Caco-2 (cell line): ENCODE measurements around the gene ABHD4. TPM values are rescaled to one million over a fixed set of nuclear protein-coding genes. Genes with fewer than 3 reads are reported as not detected.

Experiments used
- BruUV-seq: library from RNA; stranded (reverse); fragments of 400-500 nt; replicated peaks from 2 replicates; lab custom pipeline; 2021; lab: Mats Ljungman, UMichigan
- CTCF ChIA-PET: fragments of 300-600 bp; sonication (Branson Sonifier 250); formaldehyde crosslinking; loops from one replicate; lab custom pipeline; 2022; ENCODE audit warnings: antibody characterized with exemption; lab: Charles Lee
- POLR2A ChIA-PET: fragments of 300-600 bp; sonication (Branson Sonifier 250); formaldehyde crosslinking; loops from one replicate; lab custom pipeline; 2022; ENCODE audit warnings: antibody characterized with exemption; lab: Charles Lee
- DNase-seq, 2 experiments: peaks; one replicate each; pipeline versions ENCODE4 v3.0.0 to v3.0.0-alpha.2; 2020 to 2022
- H3K27me3 ChIP-seq: replicated peaks from 2 replicates; pipeline ENCODE4 v1.6.0; 2011; ENCODE audit warnings: low read length; ENCODE audit not compliant: control insufficient read depth, insufficient read depth
- H3K36me3 ChIP-seq: 2 replicates; pipeline ENCODE4 v1.5.1; 2011; ENCODE audit warnings: low read length; ENCODE audit not compliant: control insufficient read depth, insufficient read depth
- H3K4me1 ChIP-seq: fragments of 250-450 bp; sonication (Bioruptor Pico); 2 replicates; pipeline ENCODE4 v1.5.1; 2020; ENCODE audit warnings: mild to moderate bottlenecking
- H3K4me3 ChIP-seq: 2 replicates; pipeline ENCODE4 v1.5.1; 2011; ENCODE audit warnings: low read depth, mild to moderate bottlenecking, control low read depth, low read length
- H3K9me3 ChIP-seq: fragments of 250-450 bp; sonication (Bioruptor Pico); 2 replicates; pipeline ENCODE4 v1.5.1; 2020; ENCODE audit warnings: mild to moderate bottlenecking, moderate library complexity
- H3K27ac Mint-ChIP-seq: one replicate; pipeline ENCODE4 v1.8.0; 2022; ENCODE audit warnings: mixed read lengths; ENCODE audit not compliant: unreplicated experiment
- H3K27me3 Mint-ChIP-seq: one replicate; pipeline ENCODE4 v1.8.0; 2022; ENCODE audit warnings: mixed read lengths; ENCODE audit not compliant: insufficient read depth, unreplicated experiment
- H3K36me3 Mint-ChIP-seq: one replicate; pipeline ENCODE4 v1.8.0; 2022; ENCODE audit warnings: mild to moderate bottlenecking, mixed read lengths; ENCODE audit not compliant: insufficient read depth, unreplicated experiment
- H3K4me1 Mint-ChIP-seq: one replicate; pipeline ENCODE4 v1.8.0; 2022; ENCODE audit warnings: low read depth, mixed read lengths; ENCODE audit not compliant: unreplicated experiment
- H3K4me3 Mint-ChIP-seq: one replicate; pipeline ENCODE4 v1.8.0; 2022; ENCODE audit warnings: mild to moderate bottlenecking, moderate library complexity, mixed read lengths; ENCODE audit not compliant: unreplicated experiment
- H3K9me3 Mint-ChIP-seq: one replicate; pipeline ENCODE4 v1.8.0; 2022; ENCODE audit warnings: mixed read lengths; ENCODE audit not compliant: unreplicated experiment
- intact Hi-C: fragments of 100-400 bp; cut with micrococcal nuclease; formaldehyde crosslinking; loops from one replicate; pipeline ENCODE4 v1.10.0; 2022; ENCODE audit not compliant: unreplicated experiment
- total RNA-seq: library from RNA; stranded (reverse); gene quantifications from 2 replicates; pipeline ENCODE4 v1.2.3, GENCODE V29; 2022
- TF ChIP-seq, protein P1 (sequence below), 2 experiments: fragments of 200-600 bp in 1 of 2; IDR thresholded peaks; 1 replicate in 1 of 2; 2 replicates in 1 of 2; pipeline versions ENCODE4 v1.5.1 to v1.8.0; 2011 to 2022; ENCODE audit warnings: antibody characterized with exemption in 1 of 2, control low read depth in 1 of 2, inconsistent platforms in 1 of 2, low read depth in 1 of 2, low read length in 1 of 2, mild to moderate bottlenecking in 1 of 2, moderate library complexity in 1 of 2; ENCODE audit not compliant: insufficient read depth in 1 of 2, severe bottlenecking in 1 of 2, unreplicated experiment in 1 of 2

Gene ABHD4
- total RNA-seq, 1 experiment from 2014 or later = 73.5 TPM

DNA sequence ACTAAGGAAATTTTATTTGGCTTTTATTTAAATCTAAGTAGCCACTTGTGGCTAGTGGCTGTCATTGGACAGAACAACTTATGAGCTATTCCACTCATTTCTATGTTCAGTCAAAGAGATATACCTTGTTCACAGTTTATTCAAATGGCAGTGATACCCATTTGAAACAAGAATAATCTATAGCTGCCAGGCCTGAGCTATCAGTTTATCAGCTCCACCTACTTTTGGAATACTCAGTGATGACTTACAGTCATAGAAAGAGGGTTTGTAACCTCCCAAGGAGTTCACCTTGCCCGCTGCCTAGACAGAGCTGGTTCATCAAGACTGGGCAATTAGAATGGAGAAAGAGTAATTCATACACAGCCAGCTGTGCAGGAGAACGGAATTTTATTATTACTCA, 4.5 kb upstream of the ABHD4 start:
- ChIA-PET POLR2A (no interaction called here), CTCF (no interaction called here)
- H3K4me3 ChIP-seq = no peak overlapping the region
- no peaks in the 10 kb centered on the region for H3K9me3 ChIP-seq
- Mint-ChIP-seq H3K4me3 (no peak overlapping the region), H3K9me3 (no peaks in the 10 kb centered on the region), H3K36me3 (peaks cover 10% of the 10 kb centered on the region), H3K27me3 (no peaks in the 10 kb centered on the region), H3K4me1 (no peaks in the 10 kb centered on the region), H3K27ac (no peak overlapping the region)
- no TSS peak for BruUV-seq
- peaks cover 17% of the 10 kb centered on the region for H3K4me1 ChIP-seq
- TF ChIP-seq, protein P1, sequence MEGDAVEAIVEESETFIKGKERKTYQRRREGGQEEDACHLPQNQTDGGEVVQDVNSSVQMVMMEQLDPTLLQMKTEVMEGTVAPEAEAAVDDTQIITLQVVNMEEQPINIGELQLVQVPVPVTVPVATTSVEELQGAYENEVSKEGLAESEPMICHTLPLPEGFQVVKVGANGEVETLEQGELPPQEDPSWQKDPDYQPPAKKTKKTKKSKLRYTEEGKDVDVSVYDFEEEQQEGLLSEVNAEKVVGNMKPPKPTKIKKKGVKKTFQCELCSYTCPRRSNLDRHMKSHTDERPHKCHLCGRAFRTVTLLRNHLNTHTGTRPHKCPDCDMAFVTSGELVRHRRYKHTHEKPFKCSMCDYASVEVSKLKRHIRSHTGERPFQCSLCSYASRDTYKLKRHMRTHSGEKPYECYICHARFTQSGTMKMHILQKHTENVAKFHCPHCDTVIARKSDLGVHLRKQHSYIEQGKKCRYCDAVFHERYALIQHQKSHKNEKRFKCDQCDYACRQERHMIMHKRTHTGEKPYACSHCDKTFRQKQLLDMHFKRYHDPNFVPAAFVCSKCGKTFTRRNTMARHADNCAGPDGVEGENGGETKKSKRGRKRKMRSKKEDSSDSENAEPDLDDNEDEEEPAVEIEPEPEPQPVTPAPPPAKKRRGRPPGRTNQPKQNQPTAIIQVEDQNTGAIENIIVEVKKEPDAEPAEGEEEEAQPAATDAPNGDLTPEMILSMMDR (IDR thresholded peaks at IDR 0.05; ENCODE audit: insufficient read depth in 1 of 2, low read depth in 1 of 2, low read length in 1 of 2, severe bottlenecking in 1 of 2, unreplicated experiment in 1 of 2) = no peak
- H3K27me3 ChIP-seq = no peaks in the 10 kb centered on the region
- intact Hi-C loops = no loop called here
- H3K36me3 ChIP-seq = no peaks in the 10 kb centered on the region
- DNase-seq = no peak

DNA sequence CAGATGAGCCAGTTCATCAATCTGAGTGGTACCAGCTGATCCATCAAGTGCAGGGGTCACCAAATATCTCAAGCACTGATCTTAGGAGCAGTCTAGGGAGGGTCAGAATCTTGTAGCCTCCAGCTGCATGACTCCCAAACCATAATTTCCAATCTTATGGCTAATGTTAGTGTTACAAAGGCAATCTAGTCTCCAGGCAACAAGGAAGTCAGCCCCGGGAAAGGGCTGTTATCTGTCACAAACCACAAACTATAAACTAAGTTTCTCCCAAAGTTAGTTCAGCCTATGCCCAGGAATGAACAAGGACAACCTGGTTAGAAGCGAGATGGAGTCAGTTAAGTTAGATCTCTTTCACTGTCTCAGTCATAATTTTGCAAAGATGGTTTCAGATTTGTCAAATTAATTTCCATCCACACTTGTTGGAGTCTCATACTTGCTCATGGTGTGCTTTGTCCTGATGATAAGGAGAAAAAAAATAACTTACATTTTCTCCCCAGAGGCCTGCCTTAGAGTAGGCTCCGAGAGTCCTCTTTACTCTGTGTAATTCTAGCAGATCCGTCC, 3.9 kb upstream of the ABHD4 start:
- H3K4me1 Mint-ChIP-seq = no peaks in the 10 kb centered on the region
- H3K27ac Mint-ChIP-seq = no peak overlapping the region
- Histone ChIP-seq H3K4me1 (peaks cover 20% of the 10 kb centered on the region), H3K27me3 (no peaks in the 10 kb centered on the region), H3K4me3 (no peak overlapping the region), H3K36me3 (no peaks in the 10 kb centered on the region), H3K9me3 (no peaks in the 10 kb centered on the region)
- H3K36me3 Mint-ChIP-seq = peaks cover 4% of the 10 kb centered on the region
- ChIA-PET POLR2A (no interaction called here), CTCF (no interaction called here)
- no peaks in the 10 kb centered on the region for H3K9me3 Mint-ChIP-seq
- H3K4me3 Mint-ChIP-seq = no peak overlapping the region
- TF ChIP-seq, protein P1 (IDR thresholded peaks at IDR 0.05; ENCODE audit: insufficient read depth in 1 of 2, low read depth in 1 of 2, low read length in 1 of 2, severe bottlenecking in 1 of 2, unreplicated experiment in 1 of 2) = no peak
- no peak for DNase-seq
- intact Hi-C loops = no loop called here
- no peaks in the 10 kb centered on the region for H3K27me3 Mint-ChIP-seq
- no TSS peak for BruUV-seq

DNA sequence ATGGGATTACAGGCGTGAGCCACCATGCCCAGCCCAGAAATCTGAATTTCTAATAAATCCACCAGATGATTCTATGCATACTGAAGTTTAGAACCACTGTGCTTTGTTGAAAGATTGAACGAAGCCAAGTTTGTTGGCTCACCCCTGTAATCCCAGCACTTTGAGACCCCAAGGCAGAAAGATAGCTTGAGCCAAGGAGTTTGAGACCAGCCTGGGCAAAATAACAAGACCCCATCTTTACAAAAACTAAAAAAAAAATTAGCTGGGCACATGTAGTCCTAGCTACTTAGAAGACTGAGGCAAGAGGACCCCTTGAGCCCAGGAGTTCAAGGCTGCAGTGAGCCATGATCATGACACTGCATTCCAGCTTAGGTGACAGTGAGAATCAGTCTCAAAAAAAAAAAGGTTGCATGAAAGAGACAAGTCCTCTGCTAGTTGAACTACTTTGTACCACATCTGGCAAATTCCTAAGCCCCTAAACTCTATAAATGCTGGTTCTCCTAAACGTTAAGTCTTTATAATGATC, 1.7 kb upstream of the ABHD4 start:
- H3K4me3 ChIP-seq = no peak overlapping the region
- TF ChIP-seq, protein P1 (IDR thresholded peaks at IDR 0.05; ENCODE audit: insufficient read depth in 1 of 2, low read depth in 1 of 2, low read length in 1 of 2, severe bottlenecking in 1 of 2, unreplicated experiment in 1 of 2) = no peak
- no peak for DNase-seq
- H3K36me3 ChIP-seq = no peaks in the 10 kb centered on the region
- Mint-ChIP-seq H3K27ac (no peak overlapping the region), H3K4me1 (no peaks in the 10 kb centered on the region), H3K27me3 (no peaks in the 10 kb centered on the region), H3K36me3 (no peaks in the 10 kb centered on the region), H3K4me3 (no peak overlapping the region), H3K9me3 (no peaks in the 10 kb centered on the region)
- ChIA-PET CTCF (interaction anchor here (0.6 to 1.8 kb wide), 3 partner anchors 24 to 367 kb away, joined by 3 to 5 read pairs (median 4); no protein-coding TSS in a partner anchor), POLR2A (no interaction called here)
- no peaks in the 10 kb centered on the region for H3K27me3 ChIP-seq
- intact Hi-C loops = no loop called here
- H3K4me1 ChIP-seq = peaks cover 41% of the 10 kb centered on the region
- H3K9me3 ChIP-seq = no peaks in the 10 kb centered on the region
- no TSS peak for BruUV-seq
